Memory B cell (primary cell): ENCODE data around the gene ARHGAP45.
"Not testable (repeated sequence)": the region's sequence is repeated elsewhere in the genome, so short reads cannot be mapped to it uniquely, and the experiment has no call there.

Source experiments
- ATAC-seq: fragments of 150-1000 bp; cut with Tn5 transposase; 2 replicates; pipeline ENCODE4 v1.10.0; 2021; ENCODE audit warnings: low read depth, mild to moderate bottlenecking, moderate library complexity
- DNase-seq, 2 donors: peaks; one replicate each; pipeline ENCODE4 v3.0.0; 2022; ENCODE audit warnings: low spot score in 2 of 2
- H3K27ac Mint-ChIP-seq: one replicate; pipeline ENCODE4 v1.8.0; 2022; ENCODE audit warnings: mild to moderate bottlenecking, moderate library complexity, mixed read lengths
- H3K27me3 Mint-ChIP-seq: one replicate; pipeline ENCODE4 v1.8.0; 2022; ENCODE audit warnings: mixed read lengths
- H3K36me3 Mint-ChIP-seq: one replicate; pipeline ENCODE4 v1.8.0; 2022; ENCODE audit warnings: mild to moderate bottlenecking, mixed read lengths
- H3K4me1 Mint-ChIP-seq: one replicate; pipeline ENCODE4 v1.8.0; 2022; ENCODE audit warnings: mixed read lengths
- H3K4me3 Mint-ChIP-seq: one replicate; pipeline ENCODE4 v1.8.0; 2022; ENCODE audit warnings: mild to moderate bottlenecking, moderate library complexity, mixed read lengths
- H3K9me3 Mint-ChIP-seq: one replicate; pipeline ENCODE4 v1.8.0; 2022; ENCODE audit warnings: mixed read lengths

ARHGAP45 gene

GRCh38 chr19:1122021-1122971 is 55.3 kb downstream of the ARHGAP45 start:
- peaks cover 2% of the 10 kb centered on the region for H3K4me1 Mint-ChIP-seq
- ATAC-seq, result no peak
- no peak overlapping the region for H3K27ac Mint-ChIP-seq
- no peaks in the 10 kb centered on the region for H3K9me3 Mint-ChIP-seq
- no peak for DNase-seq
- no peak overlapping the region for H3K4me3 Mint-ChIP-seq
- no peaks in the 10 kb centered on the region for H3K27me3 Mint-ChIP-seq
- H3K36me3 Mint-ChIP-seq, result peaks cover 10% of the 10 kb centered on the region

- ATAC-seq (peak; percentile 70), DNase-seq (peak in 1 of 2 donors; percentile 58)
- H3K27me3 Mint-ChIP-seq, result no peaks in the 10 kb centered on the region
- H3K9me3 Mint-ChIP-seq, result no peaks in the 10 kb centered on the region
- peaks cover 2% of the 10 kb centered on the region for H3K4me1 Mint-ChIP-seq
- no peak overlapping the region for H3K27ac Mint-ChIP-seq
- peaks cover 10% of the 10 kb centered on the region for H3K36me3 Mint-ChIP-seq
- H3K4me3 Mint-ChIP-seq, result no peak overlapping the region
Observed at GRCh38 chr19:1122972-1123363, 56.0 kb downstream of the ARHGAP45 start.

GRCh38 chr19:1123381-1123780 is 56.4 kb downstream of the ARHGAP45 start:
- no peak overlapping the region for H3K4me3 Mint-ChIP-seq
- ATAC-seq, result no peak
- H3K27ac Mint-ChIP-seq, result no peak overlapping the region
- DNase-seq, result no peak
- H3K27me3 Mint-ChIP-seq, result no peaks in the 10 kb centered on the region
- peaks cover 2% of the 10 kb centered on the region for H3K4me1 Mint-ChIP-seq
- H3K36me3 Mint-ChIP-seq, result peaks cover 10% of the 10 kb centered on the region
- H3K9me3 Mint-ChIP-seq, result no peaks in the 10 kb centered on the region

GRCh38 chr19:1123885-1124677 is 57.1 kb downstream of the ARHGAP45 start:
- peaks cover 2% of the 10 kb centered on the region for H3K4me1 Mint-ChIP-seq
- DNase-seq (no peak), ATAC-seq (no peak)
- no peaks in the 10 kb centered on the region for H3K27me3 Mint-ChIP-seq
- no peak overlapping the region for H3K4me3 Mint-ChIP-seq
- H3K9me3 Mint-ChIP-seq, result no peaks in the 10 kb centered on the region
- peaks cover 10% of the 10 kb centered on the region for H3K36me3 Mint-ChIP-seq
- H3K27ac Mint-ChIP-seq, result no peak overlapping the region

- no peak for ATAC-seq
- no peak overlapping the region for H3K27ac Mint-ChIP-seq
Observed at GRCh38 chr19:1125601-1126467, 58.9 kb downstream of the ARHGAP45 start.

GRCh38 chr19:1126984-1127760 is 60.2 kb downstream of the ARHGAP45 start:
- Mint-ChIP-seq H3K36me3 (peaks cover 3% of the 10 kb centered on the region), H3K27ac (no peak overlapping the region), H3K4me3 (no peak overlapping the region), H3K9me3 (no peaks in the 10 kb centered on the region), H3K4me1 (peaks cover 15% of the 10 kb centered on the region), H3K27me3 (no peaks in the 10 kb centered on the region)
- no peak for ATAC-seq
- no peak for DNase-seq

More at GRCh38 chr19:1125601-1126467, 58.9 kb downstream of the ARHGAP45 start:
- Mint-ChIP-seq H3K27me3 (no peaks in the 10 kb centered on the region), H3K4me3 (no peak overlapping the region), H3K36me3 (peaks cover 10% of the 10 kb centered on the region), H3K9me3 (no peaks in the 10 kb centered on the region), H3K4me1 (peaks cover 9% of the 10 kb centered on the region)
- DNase-seq, result no peak

GRCh38 chr19:1128106-1128505 is 61.1 kb downstream of the ARHGAP45 start:
- no peaks in the 10 kb centered on the region for H3K9me3 Mint-ChIP-seq
- H3K4me1 Mint-ChIP-seq, result peaks cover 13% of the 10 kb centered on the region
- H3K27me3 Mint-ChIP-seq, result no peaks in the 10 kb centered on the region
- DNase-seq, result no peak
- no peak for ATAC-seq
- no peak overlapping the region for H3K27ac Mint-ChIP-seq
- H3K4me3 Mint-ChIP-seq, result no peak overlapping the region
- no peaks in the 10 kb centered on the region for H3K36me3 Mint-ChIP-seq

- ATAC-seq, H3K9me3 Mint-ChIP-seq, DNase-seq, H3K4me3 Mint-ChIP-seq, H3K27ac Mint-ChIP-seq, H3K27me3 Mint-ChIP-seq, H3K36me3 Mint-ChIP-seq: not testable (repeated sequence)
- H3K4me1 Mint-ChIP-seq, result peaks cover 18% of the 10 kb centered on the region
Observed at GRCh38 chr19:1129084-1129483, 62.1 kb downstream of the ARHGAP45 start.

GRCh38 chr19:1129535-1129934 is 62.6 kb downstream of the ARHGAP45 start:
- H3K4me3 Mint-ChIP-seq, result peak overlapping the region; percentile 27
- H3K9me3 Mint-ChIP-seq, result no peaks in the 10 kb centered on the region
- no peaks in the 10 kb centered on the region for H3K27me3 Mint-ChIP-seq
- DNase-seq (no peak), ATAC-seq (no peak)
- peaks cover 18% of the 10 kb centered on the region for H3K4me1 Mint-ChIP-seq
- no peaks in the 10 kb centered on the region for H3K36me3 Mint-ChIP-seq
- H3K27ac Mint-ChIP-seq, result peak overlapping the region; percentile 55

GRCh38 chr19:1130771-1131717 is 64.1 kb downstream of the ARHGAP45 start:
- H3K9me3 Mint-ChIP-seq, result no peaks in the 10 kb centered on the region
- peak in 1 of 2 donors; percentile 50 for DNase-seq
- H3K27ac Mint-ChIP-seq, result peak overlapping the region; percentile 77
- H3K27me3 Mint-ChIP-seq, result no peaks in the 10 kb centered on the region
- peaks cover 18% of the 10 kb centered on the region for H3K4me1 Mint-ChIP-seq
- no peaks in the 10 kb centered on the region for H3K36me3 Mint-ChIP-seq
- H3K4me3 Mint-ChIP-seq, result peak overlapping the region; percentile 90
- ATAC-seq, result no peak

GRCh38 chr19:1131718-1132551 is 65.0 kb downstream of the ARHGAP45 start:
- no peaks in the 10 kb centered on the region for H3K27me3 Mint-ChIP-seq
- peaks cover 23% of the 10 kb centered on the region for H3K4me1 Mint-ChIP-seq
- peaks cover 2% of the 10 kb centered on the region for H3K36me3 Mint-ChIP-seq
- H3K27ac Mint-ChIP-seq, result peak overlapping the region; percentile 77
- DNase-seq (peak; percentile 73 to 75), ATAC-seq (peak; percentile 66)
- no peaks in the 10 kb centered on the region for H3K9me3 Mint-ChIP-seq
- H3K4me3 Mint-ChIP-seq, result peak overlapping the region; percentile 90
